AG08395 (cell line): ENCODE measurements around the gene GEMIN5.

Experiments
- DNase-seq: peaks from one replicate; pipeline ENCODE4 v3.0.0; 2012; ENCODE audit warnings: mixed read lengths, low spot score

Gene GEMIN5

DNA sequence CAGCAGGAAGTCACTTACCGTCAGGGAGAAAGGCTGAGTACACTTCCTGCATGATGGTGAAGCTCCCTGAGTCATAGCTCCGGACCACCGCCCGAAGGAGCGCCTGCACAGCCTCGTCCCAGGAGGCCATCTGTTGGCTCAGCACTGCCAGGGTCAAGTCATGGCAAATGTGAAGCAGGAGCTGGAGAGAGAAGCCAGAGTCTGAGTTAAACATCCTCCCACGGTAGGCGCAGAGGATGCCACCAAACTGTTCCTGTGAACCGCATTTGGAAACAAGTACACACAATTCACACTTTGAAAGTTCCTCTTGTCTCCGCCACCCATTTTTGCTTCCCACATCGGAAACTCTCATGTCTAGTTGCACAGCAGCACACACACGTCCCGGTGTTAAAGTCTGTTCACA is 45.6 kb downstream of the GEMIN5 start:
- DNase-seq, result no peak

DNA sequence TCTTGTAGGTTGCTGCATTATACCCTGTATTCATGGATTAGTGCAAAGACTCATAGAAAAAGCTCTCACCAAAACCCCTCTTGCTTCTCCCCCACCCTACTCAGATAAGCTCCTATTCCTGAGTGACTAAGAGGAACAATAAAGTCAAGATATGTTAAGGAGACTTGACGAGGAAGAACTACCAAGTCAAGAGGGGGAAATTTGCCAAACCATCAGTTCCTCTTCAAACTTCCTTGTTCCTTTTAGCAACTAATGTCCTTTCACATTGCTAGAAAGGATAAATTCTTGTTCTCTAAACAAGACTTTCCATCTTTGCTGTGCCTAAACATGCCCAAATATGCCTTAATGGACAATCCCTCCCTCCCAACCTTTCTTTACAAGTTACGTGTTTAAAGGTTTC is 52.6 kb downstream of the GEMIN5 start:
- DNase-seq, result no peak

DNA sequence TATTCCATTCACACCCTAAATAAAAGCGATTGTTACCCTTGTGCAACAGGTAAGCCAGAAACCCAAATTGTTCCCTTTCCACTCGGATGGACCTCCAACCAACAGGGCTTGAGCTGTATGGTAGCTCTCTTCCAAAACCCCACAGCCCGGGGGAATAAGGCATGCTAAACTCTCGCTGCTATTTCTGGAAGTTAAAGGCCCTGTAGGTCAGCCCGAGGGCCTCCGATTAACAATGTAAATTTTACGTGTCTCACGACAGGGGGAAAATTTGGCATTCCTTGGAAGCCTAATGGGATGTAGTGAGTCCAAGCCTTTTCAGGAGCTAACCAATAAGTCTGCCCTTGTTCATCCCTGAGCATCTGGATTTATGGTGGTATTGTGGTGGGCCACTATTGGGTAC is 53.6 kb downstream of the GEMIN5 start:
- no peak for DNase-seq

DNA sequence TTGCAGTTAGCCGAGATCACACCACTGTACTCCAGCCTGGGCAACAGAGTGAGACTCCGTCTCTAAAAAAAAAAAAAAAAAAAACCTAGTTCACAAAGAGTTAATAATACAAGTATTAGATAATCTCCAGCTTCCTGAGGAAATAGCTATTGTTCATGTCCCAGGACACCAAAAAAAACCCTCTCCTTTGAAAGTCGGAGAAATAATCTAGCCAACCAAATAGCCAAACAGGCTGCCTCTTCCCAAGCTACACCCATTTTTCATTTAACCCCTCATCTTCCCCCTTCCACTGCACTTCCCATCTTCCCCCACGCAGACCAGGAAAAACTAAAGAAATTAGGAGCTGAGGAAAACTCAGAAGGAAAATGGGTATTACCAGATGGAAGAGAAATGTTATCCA is 56.0 kb downstream of the GEMIN5 start:
- no peak for DNase-seq

DNA sequence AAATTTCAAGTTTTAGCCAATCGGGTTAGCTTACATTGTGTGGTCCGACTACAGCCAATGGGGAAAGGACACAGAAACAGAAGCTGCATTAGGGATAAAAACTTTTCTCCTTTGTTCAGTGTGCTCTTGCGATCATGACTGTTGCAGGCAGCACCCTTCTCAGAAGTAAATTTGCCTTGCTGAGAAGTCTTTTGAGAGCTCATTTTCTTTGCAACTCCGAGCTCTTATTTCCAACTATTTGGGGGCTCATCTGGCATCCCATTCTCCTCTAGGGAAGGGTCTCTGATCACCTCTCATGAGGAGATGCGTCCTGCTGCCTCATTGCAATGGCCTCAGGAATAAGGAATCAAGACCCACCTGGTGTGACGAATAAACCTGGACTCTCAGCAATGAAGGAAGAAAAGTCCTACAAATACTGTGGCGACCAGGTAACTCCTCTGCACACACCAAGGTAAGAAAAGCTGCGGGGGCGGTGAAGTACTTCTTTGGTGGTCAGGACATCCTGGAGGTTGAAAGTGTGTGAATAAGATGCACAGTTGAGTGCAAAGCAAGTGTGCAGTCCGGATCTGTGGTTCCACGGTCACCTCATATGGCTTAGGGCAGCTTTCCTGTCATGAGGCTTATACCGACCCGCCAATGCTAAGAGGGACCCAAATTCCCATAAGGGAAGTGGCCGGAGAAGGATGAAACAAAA is 59.2 kb downstream of the GEMIN5 start:
- no peak for DNase-seq

DNA sequence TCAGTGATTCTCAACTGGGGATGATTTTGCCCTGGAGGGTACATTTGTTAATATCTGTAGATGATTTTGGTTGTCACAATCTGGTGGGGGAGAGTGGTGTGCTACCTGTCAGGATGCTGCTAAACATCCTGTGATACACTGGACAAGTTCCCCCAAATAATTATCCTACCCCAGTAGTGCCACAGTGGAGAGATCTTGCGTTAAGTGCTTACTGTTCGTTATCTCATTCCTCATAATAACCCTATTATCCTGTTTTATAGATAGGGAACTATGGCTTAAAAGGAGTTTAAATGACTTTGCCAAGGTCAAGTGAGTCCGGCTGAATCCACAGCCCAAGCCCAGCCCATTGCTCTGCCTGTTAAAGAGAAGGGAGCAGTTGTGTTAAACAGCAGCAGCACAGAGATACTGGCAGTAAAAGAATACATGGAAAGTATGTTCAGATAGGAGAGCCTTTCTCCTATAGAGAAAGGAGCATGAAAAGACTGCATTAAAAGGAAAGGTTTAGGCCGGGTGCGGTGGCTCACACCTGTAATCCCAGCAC is 64.2 kb downstream of the GEMIN5 start:
- no peak for DNase-seq

DNA sequence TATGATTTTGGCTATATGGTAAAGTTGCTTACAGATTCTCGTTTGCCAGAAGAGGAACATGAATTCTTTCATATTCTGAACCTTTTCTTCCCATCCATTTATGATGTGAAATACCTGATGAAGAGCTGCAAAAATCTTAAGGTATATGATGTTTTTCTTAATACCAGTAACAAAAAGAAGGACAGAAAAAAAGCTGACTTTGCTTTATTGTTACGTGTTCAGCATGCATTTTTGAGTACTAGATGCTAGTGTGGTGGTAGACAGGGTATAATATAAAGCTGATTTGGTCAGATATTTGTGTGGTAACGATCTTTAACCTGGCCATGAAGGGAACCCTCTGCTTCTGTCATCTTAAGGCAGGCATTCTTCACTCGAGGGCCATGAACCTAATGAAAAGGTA is 66.3 kb downstream of the GEMIN5 start:
- DNase-seq, result no peak

DNA sequence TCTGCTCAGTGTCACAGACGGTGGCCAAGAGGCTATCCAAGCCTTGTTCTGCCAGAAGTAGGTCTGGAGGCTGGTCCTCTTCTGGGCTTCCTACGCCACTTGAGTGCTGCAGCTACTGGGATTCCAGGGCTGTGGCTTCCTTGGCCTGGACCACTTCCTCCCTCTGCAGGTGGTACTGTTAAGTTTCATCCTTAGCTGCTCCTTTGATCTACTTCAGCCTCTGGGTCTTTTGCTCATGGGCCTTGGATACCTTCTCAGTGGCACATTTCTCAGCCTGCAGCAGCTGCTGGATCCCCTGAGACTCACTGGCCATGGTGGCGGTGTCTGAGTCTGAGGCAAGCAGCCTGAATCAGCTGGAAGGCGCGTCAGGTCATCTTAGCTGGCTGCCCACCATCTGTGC is 69.3 kb downstream of the GEMIN5 start:
- DNase-seq, result no peak

DNA sequence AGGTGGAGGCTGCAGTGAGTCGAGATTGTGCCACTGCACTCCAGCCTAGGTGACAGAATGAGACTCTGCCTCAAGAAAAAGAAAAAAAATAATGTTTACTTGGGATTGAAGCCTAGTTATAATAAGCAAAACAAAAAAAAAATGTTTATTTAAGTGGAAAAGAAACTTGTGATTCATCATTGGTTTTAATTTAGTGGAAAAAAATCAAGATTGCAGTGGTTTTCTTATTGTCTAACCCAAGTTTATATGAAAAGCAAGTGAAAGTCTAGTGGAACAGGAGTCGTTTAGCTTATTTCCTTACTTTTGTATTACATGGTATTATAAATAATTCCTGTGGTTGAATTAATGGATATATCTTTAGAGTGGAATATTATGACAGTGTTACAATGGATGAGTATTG is 71.2 kb downstream of the GEMIN5 start:
- no peak for DNase-seq

DNA sequence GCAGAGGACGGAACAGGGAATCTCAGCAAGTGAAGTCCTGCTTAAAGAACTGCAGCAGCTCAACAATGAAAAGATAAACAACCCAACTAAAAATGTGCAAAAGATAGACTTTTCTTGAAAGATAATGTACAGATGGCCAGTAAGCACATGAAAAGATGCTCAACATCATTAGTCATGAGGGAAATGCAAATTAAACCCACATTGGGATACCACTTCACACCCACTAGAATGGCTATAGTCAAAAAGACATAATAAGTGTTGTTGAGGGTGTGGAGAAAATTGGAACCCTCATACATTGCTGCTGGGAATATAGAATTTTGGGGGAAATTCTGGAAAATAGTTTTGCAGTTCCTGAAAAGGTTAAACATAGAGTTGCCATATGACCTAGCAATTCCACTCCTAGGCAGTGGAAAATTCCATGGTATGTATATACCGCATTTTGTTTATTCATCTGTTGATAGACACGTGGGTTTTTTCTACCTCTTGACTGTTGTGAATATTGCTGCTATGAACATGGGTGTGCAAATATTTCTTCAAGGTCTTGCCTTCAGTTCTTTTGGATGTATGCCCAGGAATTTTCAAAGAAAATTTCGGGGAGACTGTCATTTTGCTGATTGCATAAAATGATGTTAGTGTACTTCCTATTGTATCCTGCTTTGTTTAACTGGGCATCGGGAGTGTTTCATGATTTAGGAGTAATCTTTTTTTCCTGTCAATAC is 72.4 kb downstream of the GEMIN5 start:
- DNase-seq, result no peak

DNA sequence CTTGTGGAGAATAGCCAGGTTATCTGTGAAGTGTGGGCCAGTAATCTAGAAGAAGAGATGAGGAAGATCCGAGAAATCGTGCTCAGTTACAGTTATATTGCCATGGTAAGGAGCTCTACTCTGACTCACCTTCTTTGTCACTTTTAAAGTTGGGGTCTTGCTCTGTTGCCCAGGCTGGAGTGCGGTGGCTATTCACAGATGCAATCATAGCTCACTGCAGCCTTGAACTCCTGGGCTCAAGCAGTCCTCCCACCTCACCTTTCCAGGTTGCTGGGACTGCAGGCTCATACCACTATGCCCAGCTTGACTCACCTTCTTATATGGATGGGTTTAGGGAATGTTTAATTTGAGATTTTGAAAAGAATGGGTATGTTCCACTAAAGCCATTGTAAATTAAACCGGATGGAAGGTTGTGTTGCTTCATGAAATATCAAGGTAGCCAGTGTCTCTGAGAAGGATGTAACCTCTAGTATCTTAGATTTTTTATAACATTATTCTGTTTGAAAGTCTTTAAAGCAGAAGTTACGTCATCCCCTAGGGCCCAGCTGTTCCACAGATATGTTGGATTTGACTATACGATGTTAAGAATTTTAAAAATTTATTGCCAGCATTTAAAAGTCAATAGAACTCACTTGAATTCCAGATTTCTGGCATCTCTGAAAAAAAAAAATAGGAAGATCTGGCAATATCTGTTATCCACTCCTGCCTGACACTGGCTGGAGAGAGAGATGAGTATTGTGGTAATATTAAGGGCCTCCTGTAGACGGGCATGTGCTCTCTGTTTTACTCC is 74.5 kb downstream of the GEMIN5 start:
- no peak for DNase-seq

DNA sequence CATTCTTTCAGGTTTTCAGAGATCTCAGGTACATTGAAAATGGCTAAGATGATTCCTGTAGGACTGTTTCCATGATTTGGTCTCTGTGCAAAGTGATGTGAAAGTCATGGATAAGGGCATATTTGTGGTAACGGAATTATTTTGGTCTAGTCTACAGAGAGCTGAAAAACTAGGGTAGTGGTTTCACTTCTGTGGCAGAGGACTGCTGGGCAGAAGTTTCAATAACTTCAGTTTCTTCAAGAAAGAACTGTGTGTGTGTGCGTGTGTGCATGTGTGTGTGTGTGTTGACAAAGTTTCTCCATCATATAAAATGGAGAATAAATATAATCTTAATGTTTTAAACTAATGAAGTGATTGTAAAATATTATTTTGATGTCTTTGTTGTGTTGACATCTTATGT is 75.2 kb downstream of the GEMIN5 start:
- DNase-seq, result no peak

DNA sequence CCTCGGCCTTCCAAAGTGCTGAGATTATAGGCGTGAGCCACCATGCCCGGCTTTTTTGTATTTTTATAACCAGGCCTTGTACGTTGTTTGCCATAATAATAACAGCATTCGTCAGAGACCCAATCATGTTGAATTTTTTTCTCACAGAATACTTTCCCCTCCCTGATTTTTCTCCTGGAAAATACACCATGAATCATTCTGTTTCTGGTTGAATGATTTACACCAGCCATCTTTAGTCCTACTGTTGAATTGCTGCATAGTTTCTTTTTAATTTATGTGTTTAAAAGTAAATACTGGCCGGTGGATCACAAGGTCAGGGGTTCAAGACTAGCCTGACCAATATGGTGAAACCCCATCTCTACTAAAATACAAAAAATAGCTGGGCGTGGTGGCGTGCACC is 76.1 kb downstream of the GEMIN5 start:
- DNase-seq, result no peak

DNA sequence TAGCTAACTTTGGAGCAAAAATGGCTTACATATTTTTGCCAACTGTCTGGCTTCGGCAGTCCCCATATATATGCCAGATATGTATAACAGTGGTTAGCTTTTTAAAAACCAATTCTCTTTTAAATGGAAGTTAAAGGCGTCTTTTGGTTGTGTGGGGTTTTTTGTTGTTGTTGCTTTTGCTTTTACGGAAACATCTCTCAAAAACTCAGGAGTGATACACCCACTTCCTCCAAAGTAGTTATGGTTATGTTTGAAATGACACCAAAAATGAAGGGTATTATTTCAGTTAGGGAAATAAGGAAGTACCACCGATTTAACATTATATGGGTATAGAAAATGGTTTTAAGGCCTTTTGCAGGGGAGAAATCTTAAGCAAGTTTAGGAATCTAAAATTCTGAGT is 77.2 kb downstream of the GEMIN5 start:
- DNase-seq, result no peak

DNA sequence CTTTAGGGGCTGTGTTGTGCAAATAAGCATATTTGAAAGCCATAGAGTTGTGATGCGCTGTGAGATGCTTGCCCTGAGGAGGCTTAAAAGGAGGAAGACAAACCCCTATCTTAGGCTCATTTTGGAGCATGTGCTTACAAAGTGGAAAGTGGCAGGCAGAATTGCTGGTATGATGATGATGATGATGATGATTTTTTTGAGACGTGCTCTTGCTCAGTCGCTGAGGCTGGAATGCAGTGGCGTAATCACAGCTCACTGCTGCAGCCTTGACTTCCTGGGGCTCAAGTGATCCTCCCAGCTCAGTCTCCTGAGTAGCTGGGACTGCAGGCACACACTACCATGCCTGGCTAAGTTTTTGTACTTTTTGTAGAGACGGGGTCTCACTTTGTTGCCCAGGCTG is 77.9 kb downstream of the GEMIN5 start:
- DNase-seq, result no peak

DNA sequence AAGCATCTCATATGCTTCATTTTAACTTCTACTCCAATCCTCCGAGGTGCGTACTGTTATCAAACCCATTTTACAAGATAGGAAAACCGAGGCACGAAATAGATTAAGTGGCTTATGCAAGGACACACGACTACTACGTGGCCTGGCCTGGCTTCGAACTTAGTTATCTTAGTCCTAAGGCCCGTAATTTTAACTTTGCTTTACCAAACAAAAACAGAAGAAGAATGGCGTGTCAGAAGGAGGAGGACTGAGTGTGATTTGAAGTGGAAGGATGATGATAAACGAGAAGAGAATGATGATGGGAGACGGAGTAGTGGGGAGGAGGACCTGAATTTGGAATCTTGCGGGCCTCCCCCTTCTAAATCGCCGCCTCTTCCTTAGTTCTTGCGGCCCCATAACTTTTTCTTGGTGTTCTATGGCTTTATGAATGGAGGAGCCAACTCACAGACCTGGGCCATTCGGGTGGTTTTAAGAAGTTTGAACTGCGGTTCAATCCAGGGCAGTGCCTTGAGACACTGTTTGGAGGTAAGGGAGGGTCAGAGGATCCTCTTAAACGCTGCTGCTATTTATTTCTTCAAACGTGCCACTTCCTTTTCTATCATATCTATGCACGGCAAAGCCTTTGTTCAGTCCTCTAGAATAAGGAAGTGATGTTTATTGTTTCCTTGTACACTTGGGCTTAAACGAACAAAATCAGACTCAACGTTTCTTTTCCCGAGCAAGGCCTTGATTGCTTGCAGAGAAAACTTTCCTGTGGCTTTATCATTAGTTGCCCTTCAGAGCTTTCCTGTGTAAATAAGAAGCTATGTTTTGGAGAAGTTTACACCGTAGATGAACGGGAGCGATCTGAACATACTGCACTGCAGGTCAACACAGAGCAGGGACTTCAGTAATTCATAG is 78.8 kb downstream of the GEMIN5 start:
- DNase-seq, result no peak

DNA sequence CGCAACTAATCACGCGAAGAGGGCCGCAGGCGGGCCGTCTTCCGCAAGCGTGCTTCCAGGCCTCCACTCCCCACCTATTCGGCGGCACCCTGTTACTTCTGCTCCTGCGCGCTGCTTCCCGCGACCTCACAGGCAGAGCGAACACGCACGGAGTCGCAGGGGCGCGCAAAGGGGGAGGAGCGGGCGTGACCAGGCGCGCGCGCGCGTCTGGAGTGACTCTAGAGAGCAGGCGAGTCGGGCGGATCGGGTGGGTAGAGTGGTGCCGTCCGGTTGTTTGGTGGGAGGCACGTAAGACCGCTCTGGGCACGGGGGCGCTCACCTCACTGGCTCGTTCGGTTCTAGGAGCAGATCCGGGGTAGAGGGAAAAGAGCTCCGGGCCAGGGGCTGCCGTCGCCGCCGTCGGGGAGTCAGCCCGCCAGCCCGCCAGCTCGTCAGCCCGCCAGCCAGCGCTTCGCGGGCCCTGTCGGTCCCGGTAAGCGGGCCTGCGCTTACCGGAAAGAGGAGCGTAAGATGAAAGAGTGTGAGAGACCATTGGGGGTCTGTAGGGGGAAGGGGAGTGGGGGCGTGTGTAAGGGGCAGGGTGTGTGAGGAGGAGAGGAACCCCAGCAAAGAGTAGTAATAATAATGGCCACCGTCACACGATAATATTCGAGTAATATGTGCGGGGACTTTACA is 79.6 kb downstream of the GEMIN5 start, which contains the start of gene CNOT8:
Gene CNOT8, plus strand, starts transcription at position 331 of the 675 bp plus-strand sequence. CDS start 4,652 bp downstream, outside the sequence.
- DNase-seq, result peak; percentile 91

DNA sequence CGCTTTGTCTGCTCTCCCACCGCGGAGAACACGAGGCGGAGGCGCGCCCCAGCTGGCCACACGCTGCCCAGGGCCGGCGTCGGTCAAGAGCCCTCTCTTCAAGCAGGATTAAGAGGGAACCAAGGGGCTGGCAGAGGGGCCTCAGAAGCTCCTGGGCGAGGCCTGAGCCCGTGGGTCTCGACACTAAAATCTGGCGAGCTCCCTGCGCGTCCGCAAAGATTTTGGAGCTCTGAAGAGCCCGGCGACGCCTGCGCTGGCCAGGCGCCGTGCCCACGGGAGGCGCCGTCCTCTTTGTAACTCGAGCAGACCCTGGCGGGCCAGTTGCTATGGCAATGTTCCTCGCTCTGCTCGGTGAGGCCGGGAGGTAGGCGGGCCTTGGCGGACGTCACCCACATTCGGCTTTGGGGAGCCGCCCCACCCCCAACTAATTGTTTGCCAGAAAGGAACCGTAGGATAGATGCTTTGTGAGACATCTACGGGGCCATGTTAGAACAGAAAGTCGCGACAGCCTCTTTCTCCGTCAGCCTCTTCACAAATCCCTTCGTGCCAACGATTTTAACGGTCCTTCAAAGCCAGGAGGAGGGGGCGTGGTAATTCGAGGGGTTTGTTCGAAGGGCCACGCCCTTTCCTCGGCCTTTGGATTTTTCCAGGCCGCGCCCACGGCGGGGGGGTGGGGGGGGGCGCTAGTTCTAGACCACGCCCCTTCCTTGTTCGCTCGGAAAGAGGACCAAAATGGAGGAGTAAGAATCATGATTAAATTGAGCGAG is 80.3 kb downstream of the GEMIN5 start:
- DNase-seq, result peak; percentile 92

DNA sequence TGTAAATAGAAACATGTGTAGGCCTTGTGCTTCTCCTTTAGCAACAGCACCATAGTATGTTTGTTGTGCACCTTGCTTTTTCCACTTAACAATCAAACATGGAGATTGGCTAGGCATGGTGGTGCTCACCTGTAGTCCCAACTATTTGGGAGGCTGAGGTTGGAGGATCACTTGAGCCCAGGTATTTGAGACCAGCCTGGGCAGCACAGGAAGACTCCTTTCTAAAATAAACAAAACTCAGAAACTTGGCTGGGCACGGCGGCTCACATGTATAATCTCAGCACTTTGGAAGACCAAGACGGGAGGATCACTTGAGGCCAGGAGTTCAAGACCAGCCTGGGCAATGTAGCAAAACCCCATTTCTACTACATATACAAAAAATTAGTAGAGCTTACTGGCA is 86.7 kb downstream of the GEMIN5 start:
- no peak for DNase-seq
